Activated naive CD8-positive, alpha-beta T cell treated with anti-CD3 and anti-CD28 coated beads, Interleukin-2, amount 50 U/mL, for 24 hours (primary cell): Measurements from ENCODE around the gene SMIM9.

Experiments used
- ATAC-seq: fragments of 150-1000 bp; cut with Tn5 transposase; one replicate; pipeline ENCODE4 v1.10.0; 2021
- DNase-seq: peaks from one replicate; pipeline ENCODE4 v3.0.0; 2021
- H3K27ac Mint-ChIP-seq: one replicate; pipeline ENCODE4 v1.8.0; 2021; ENCODE audit warnings: mild to moderate bottlenecking, mixed read lengths
- H3K27me3 Mint-ChIP-seq: one replicate; pipeline ENCODE4 v1.8.0; 2021; ENCODE audit warnings: mixed read lengths
- H3K36me3 Mint-ChIP-seq: one replicate; pipeline ENCODE4 v1.8.0; 2021; ENCODE audit warnings: low read depth, mixed read lengths
- H3K4me1 Mint-ChIP-seq: one replicate; pipeline ENCODE4 v1.8.0; 2021; ENCODE audit warnings: mixed read lengths
- H3K4me3 Mint-ChIP-seq: one replicate; pipeline ENCODE4 v1.8.0; 2021; ENCODE audit warnings: mild to moderate bottlenecking, moderate library complexity, mixed read lengths
- H3K9me3 Mint-ChIP-seq: one replicate; pipeline ENCODE4 v1.8.0; 2021; ENCODE audit warnings: mixed read lengths

SMIM9 gene

DNA sequence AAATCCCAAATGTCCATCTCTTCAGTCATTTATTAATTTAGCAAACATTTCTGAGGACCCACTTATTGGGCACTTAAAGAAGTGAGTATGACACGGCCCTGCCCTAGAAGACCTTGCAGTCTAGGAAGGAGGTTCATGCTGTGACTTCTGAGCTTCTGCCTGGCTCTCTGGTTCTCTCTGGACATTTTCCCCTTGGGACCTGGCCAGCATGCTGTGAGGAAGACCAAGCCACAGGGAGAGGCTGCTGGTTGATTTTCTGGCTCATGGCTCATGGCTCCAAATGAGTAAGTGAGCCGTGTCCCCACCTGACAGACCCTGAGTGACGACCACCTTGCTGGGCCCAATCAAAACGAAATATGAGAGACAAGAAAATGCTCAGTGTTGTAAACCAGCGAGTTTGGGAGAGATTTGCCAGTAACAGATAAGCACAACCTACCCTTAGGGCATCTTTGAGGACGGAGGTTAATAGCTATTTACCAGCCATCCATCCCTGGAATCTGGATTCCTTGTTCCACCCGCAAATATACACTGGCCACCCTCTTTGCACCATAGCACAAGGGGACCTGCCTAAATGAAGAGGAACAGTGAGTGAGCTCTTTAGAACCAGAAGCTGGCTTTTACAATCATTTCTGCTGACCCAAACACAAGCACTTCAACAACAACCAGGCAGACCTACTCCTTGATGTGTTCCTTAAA lies 30.1 kb downstream of the SMIM9 start:
- ATAC-seq: no peak
- Mint-ChIP-seq H3K27ac (no peak overlapping the region), H3K4me1 (peaks cover 55% of the 10 kb centered on the region), H3K36me3 (no peaks in the 10 kb centered on the region), H3K9me3 (no peaks in the 10 kb centered on the region), H3K4me3 (peak overlapping the region; percentile 78), H3K27me3 (no peaks in the 10 kb centered on the region)
- no peak for DNase-seq

DNA sequence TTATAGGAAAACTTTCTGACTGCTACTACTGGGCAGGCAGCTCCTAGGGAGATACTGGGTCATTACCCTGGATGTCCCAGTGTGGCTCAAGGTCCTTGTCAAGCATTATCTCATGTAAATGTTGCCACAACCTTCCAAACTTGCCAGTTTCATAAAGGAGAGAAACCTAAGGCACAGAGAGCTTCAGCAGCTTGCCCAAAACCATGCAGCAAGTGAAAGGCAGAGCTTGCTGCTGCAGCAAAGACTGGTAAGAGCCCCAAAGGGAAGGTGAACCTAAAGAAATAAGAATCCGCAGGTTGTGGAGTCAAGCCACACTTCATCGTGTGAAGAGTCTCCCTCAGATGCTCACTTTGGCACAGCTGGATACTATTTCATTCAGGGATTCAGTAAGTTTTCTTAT lies 31.5 kb downstream of the SMIM9 start:
- H3K4me3 Mint-ChIP-seq: peak overlapping the region; percentile 24
- H3K27ac Mint-ChIP-seq: no peak overlapping the region
- H3K4me1 Mint-ChIP-seq: peaks cover 66% of the 10 kb centered on the region
- peaks cover 2% of the 10 kb centered on the region for H3K36me3 Mint-ChIP-seq
- H3K27me3 Mint-ChIP-seq: no peaks in the 10 kb centered on the region
- no peaks in the 10 kb centered on the region for H3K9me3 Mint-ChIP-seq
- no peak for DNase-seq
- no peak for ATAC-seq

DNA sequence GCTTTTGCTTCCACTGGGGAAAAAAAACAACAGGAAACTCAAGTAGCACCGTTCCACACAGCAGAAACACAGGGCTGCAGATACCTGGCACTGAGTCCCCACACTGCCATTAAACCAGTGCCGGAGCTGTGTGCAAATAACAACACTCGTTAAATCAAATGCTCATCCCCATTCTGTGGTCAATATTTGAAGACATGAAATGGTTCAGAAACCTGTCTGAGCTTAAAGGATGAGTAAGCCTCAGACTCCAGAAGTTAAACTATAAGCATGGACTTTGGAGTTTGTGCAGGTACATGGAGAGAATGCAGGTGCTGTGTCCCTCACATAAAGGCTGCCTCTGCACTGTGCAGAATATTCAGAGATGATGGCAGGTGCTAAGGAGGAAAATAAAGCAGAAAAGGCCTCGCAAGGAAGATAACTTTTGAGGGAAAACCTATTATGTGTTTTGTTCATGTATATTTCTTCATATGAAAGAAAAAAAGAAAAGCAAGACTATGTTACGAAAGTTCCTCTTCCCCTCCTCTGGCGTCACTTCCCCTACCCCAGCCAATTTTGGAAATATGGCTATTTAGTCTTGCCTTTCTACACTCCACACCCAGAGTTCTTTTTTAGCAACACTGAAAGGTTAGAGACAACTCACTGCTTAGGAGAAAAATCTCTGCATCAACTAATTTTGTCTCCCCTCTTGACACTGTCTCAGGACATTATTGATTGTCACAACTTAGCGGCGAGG lies 33.8 kb downstream of the SMIM9 start:
- H3K4me1 Mint-ChIP-seq: peaks cover 75% of the 10 kb centered on the region
- peaks cover 2% of the 10 kb centered on the region for H3K36me3 Mint-ChIP-seq
- no peaks in the 10 kb centered on the region for H3K27me3 Mint-ChIP-seq
- ATAC-seq (no peak), DNase-seq (no peak)
- H3K9me3 Mint-ChIP-seq: no peaks in the 10 kb centered on the region
- no peak overlapping the region for H3K4me3 Mint-ChIP-seq
- peak overlapping the region; percentile 59 for H3K27ac Mint-ChIP-seq

DNA sequence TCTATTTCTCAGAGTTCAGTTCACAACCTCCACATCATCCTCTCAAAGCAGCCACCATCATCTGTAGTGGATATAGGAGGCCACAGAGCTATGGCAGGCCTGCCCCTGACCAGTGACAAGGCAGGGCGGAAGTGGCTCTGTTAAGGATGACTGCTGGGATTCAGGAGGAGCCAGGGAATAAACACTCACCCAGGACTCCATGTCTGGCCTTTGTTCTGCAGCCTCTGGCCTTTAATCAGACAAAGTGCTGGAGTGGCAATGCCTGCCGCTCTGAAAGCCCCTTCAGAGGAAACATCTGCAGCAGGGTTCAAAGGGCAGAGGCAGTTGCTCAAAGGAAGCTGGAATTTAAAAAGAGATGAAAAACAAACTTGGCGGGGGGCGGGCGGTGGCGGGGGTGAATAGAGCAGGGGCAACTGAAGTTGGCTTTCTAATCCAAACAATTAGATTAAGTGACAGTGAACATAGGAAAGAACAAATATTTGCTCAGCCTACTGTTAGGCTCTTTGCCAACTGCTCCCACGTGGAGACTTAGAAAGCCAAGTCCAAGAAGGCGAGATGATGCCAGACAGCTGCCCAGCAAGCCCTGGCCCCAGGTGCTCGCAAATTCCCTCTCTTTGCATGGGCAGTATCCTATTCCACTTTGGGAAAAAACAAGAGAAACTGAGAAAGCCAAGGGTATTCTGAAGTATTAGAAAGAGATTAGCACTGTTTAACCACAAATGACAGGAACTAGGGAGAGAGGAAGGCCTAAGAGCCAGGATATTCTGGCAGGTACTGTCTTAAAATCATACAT lies 34.7 kb downstream of the SMIM9 start:
- peak overlapping the region; percentile 87 for H3K27ac Mint-ChIP-seq
- H3K4me1 Mint-ChIP-seq: peaks cover 73% of the 10 kb centered on the region
- no peaks in the 10 kb centered on the region for H3K27me3 Mint-ChIP-seq
- peak overlapping the region; percentile 37 for H3K4me3 Mint-ChIP-seq
- no peaks in the 10 kb centered on the region for H3K9me3 Mint-ChIP-seq
- DNase-seq (no peak), ATAC-seq (no peak)
- peaks cover 2% of the 10 kb centered on the region for H3K36me3 Mint-ChIP-seq

DNA sequence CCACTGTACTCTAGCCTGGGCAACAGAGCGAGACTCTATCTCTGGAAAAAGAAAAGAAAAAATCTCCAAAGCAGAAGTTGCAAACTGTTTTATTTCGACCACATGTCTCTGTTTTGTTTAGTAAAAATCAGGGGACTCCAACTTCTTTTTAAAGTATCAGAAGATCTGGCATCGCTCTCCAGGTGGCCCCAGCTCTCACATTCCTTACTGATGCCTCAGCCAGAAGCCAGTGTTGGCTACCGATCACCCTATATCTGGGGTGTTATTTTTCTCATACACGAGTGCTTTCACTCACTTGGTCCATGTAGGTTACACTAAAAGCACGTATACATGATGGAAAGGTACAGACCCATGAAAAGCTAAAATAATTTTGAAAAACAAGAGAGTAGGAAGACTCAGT lies 37.5 kb downstream of the SMIM9 start:
- H3K27ac Mint-ChIP-seq: no peak overlapping the region
- ATAC-seq (no peak), DNase-seq (no peak)
- no peaks in the 10 kb centered on the region for H3K27me3 Mint-ChIP-seq
- H3K4me1 Mint-ChIP-seq: peaks cover 61% of the 10 kb centered on the region
- no peak overlapping the region for H3K4me3 Mint-ChIP-seq
- H3K36me3 Mint-ChIP-seq: peaks cover 2% of the 10 kb centered on the region
- H3K9me3 Mint-ChIP-seq: no peaks in the 10 kb centered on the region

DNA sequence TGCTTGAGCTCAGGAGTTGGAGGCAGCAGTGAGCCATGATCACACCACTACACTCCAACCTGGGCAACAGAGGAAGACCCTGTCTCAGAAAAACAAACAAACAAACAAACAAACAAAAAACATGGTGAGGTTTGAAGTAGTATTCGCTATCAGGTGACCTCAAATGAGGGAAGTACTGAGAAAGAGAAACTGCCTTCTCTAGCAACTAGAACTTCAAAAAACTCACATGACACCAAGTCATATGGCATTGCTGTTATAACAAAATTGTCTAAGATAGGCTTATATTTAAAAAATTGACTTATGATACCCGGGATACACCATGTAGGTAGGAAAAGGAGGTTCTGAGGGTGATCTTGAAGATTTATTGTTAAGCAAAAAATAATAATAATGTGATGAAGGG lies 39.4 kb downstream of the SMIM9 start:
- peaks cover 2% of the 10 kb centered on the region for H3K36me3 Mint-ChIP-seq
- no peak for DNase-seq
- ATAC-seq: no peak
- no peaks in the 10 kb centered on the region for H3K27me3 Mint-ChIP-seq
- peaks cover 54% of the 10 kb centered on the region for H3K4me1 Mint-ChIP-seq
- H3K27ac Mint-ChIP-seq: no peak overlapping the region
- H3K9me3 Mint-ChIP-seq: no peaks in the 10 kb centered on the region
- H3K4me3 Mint-ChIP-seq: no peak overlapping the region

DNA sequence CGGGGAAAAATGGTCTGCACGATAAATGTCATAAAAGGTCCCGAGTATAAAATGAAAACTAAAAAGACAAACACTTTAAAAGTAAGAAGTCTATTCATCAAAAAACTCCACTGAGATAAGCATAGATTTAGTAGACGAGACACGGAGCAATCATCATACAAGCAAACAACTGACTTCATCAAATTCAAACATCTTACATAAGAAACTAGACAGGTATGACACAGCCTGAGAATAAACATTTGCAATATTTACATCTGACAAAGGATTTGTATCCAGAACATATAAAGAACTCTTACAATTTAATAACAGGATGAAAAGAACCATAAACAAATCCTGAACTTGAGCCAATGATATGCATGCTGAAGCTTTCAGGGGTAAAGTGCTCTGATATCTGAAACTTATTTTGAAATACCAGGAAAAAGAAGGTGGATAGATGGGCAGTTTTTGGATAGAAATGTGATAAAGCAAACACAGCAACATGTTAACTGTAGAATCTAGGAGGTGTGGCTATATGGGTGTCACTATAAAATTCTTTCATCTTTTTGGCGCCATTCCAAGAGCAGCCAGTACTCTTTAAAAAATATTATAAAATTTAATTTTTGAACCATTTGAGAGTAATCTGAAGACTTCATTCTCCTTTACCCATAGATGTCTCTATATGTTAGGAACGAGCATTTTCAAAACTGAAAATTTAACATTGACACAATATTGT lies 41.2 kb downstream of the SMIM9 start:
- Mint-ChIP-seq H3K36me3 (peaks cover under 1% of the 10 kb centered on the region), H3K9me3 (no peaks in the 10 kb centered on the region)
- DNase-seq: no peak

DNA sequence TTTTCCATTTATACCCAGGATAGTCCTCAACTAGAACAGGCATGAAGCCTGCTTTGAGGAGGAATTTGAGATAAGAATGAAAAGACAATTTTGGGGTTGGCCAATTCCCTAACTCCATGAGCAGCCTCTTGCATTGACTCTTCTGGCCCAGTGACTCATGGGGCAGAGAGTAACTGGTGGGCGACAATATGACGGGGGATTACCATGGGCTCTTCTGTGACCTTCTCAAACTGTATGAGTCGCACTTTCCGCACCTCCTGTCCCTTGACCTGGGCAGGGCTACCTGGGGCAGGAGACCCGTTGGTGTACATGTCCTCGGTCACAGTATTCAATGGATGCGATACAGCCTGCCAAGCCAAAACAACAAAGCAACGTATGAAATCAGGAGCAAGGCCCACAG lies 42.5 kb downstream of the SMIM9 start:
- no peaks in the 10 kb centered on the region for H3K27me3 Mint-ChIP-seq
- ATAC-seq (peak; percentile 69), DNase-seq (peak; percentile 34)
- H3K9me3 Mint-ChIP-seq: no peaks in the 10 kb centered on the region
- H3K27ac Mint-ChIP-seq: no peak overlapping the region
- H3K4me3 Mint-ChIP-seq: no peak overlapping the region
- H3K36me3 Mint-ChIP-seq: peaks cover 2% of the 10 kb centered on the region
- peaks cover 28% of the 10 kb centered on the region for H3K4me1 Mint-ChIP-seq

More for the DNA sequence above, 41.2 kb downstream of the SMIM9 start:
- Mint-ChIP-seq H3K27me3 (no peaks in the 10 kb centered on the region), H3K4me1 (peaks cover 38% of the 10 kb centered on the region), H3K27ac (peak overlapping the region; percentile 42), H3K4me3 (no peak overlapping the region)
- ATAC-seq: no peak

DNA sequence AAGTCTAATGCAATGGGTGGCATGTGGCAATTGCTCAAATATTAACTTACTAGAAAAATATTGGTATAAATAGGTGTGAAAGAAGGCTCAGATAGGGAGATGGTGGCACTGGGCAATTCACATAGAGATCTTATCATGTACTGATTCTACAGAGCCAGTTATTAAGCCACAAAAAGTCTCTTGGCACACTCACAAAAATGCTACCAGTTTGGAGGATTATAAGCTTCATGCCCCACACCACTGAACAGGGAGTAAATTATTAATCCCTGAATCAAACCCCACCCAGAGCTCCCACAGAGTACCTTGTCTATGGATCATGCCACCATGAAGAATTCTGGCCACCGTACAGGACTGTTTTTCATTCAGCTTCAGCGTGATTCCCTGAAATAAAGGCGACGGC lies 43.0 kb downstream of the SMIM9 start:
- DNase-seq (no peak), ATAC-seq (no peak)
- H3K9me3 Mint-ChIP-seq: no peaks in the 10 kb centered on the region
- H3K4me1 Mint-ChIP-seq: peaks cover 24% of the 10 kb centered on the region
- no peak overlapping the region for H3K27ac Mint-ChIP-seq
- H3K4me3 Mint-ChIP-seq: no peak overlapping the region
- no peaks in the 10 kb centered on the region for H3K27me3 Mint-ChIP-seq
- peaks cover 2% of the 10 kb centered on the region for H3K36me3 Mint-ChIP-seq

DNA sequence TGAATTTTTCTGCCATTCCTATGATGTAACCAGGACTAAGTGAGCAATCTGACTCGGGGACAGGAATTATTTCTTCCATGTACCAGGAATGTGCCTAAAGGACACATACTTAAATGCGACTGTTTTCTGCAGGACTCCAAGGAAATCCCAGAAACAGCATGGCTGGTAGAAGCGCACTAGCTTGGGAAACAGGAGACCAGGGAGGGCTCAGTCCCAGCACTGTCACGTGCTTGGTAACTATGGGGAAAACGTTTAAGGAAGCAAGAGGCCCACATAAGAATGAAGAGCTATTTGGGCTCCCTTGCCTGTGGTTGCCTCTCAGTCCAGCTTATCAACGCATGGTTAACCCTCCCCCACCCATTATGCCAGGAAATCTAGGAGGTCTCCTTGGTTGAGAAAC lies 48.7 kb downstream of the SMIM9 start:
- no peaks in the 10 kb centered on the region for H3K27me3 Mint-ChIP-seq
- no peaks in the 10 kb centered on the region for H3K9me3 Mint-ChIP-seq
- peaks cover 18% of the 10 kb centered on the region for H3K4me1 Mint-ChIP-seq
- ATAC-seq (no peak), DNase-seq (no peak)
- no peak overlapping the region for H3K4me3 Mint-ChIP-seq
- peaks cover 2% of the 10 kb centered on the region for H3K36me3 Mint-ChIP-seq
- H3K27ac Mint-ChIP-seq: no peak overlapping the region

DNA sequence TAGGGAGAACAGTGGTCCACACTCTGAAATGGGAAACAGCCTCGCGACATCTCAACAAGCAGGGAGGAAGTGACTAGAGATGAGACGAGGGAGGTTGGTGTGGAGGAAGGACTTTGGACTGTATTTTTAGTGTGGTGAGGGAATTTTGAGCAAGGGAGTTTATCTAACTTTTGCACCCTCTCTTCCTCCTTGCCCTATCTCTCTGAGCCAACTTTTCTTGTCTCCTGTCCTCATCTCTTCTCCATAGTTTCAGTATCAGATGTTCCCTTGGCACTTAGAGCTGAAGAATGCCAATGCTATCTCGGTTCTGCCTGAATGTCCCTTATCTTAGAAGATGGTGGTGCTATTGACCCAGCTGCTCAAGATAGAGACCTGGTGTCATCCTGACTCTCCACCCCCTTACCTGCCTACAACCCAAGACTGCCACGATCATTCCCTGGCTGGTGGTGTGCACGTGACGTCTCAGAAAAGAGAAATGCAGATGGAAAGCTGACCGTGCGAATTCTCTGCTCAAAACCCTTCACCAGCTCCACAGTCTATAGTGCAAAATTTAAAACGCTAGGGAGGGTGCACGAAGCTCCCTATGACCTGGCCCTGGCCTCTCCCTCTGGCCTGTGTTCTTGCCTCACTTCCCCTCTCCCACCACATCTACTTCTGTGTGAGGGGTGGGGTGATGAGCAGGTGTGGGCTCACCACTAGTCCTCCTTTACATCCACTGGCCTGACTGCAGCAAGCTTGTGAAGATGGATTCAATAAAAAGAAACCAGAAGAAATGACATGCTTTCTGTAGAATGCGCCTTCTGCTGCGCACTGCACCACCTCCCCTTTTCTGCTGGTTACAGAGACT lies 50.1 kb downstream of the SMIM9 start:
- no peak for ATAC-seq
- H3K27ac Mint-ChIP-seq: peak overlapping the region; percentile 22
- no peaks in the 10 kb centered on the region for H3K9me3 Mint-ChIP-seq
- peaks cover 18% of the 10 kb centered on the region for H3K4me1 Mint-ChIP-seq
- peak overlapping the region; percentile 6 for H3K4me3 Mint-ChIP-seq
- no peaks in the 10 kb centered on the region for H3K27me3 Mint-ChIP-seq
- peaks cover 2% of the 10 kb centered on the region for H3K36me3 Mint-ChIP-seq
- DNase-seq: no peak

DNA sequence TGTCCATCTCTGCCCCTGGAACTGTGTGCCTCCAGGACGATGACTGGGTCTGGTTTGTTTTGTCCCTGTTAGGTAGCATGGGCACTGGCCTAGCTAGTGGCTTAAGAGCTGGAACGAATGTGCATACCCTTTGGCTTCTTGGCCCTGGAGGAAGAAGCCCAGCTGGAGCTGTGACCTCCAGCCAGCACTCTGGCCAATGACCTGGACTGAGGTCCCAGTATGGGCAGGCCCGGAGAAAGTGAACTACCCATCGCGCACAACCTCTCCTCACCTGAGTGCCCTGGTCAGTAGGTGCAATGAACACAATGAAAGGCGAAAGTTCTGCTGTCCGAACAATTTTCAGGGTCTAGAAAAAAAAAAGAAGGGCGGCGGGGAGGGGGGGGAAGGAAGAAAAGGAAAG lies 53.5 kb downstream of the SMIM9 start:
- Mint-ChIP-seq H3K36me3 (peaks cover 21% of the 10 kb centered on the region), H3K27me3 (no peaks in the 10 kb centered on the region), H3K27ac (no peak overlapping the region), H3K4me3 (no peak overlapping the region), H3K9me3 (no peaks in the 10 kb centered on the region), H3K4me1 (peaks cover 22% of the 10 kb centered on the region)
- DNase-seq (no peak), ATAC-seq (no peak)

DNA sequence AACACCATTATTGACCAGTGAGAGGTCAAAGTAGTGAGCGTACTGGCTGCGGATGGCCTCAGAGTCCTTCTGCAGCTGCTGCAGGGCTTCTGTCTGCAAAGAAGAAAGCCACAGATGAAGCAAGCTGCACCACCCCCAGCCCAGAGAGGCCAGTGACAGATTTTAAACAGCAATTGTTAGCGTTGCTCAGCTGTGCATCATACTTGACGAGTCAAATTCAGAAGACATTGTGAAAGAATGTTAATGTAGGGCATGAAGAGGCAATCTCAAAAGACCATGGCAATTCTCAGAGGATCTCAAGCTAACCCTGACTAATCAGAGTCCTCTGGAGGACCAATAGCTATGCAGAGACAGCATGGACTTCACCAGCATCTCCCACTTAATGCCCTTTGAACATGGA lies 55.2 kb downstream of the SMIM9 start:
- Mint-ChIP-seq H3K27ac (no peak overlapping the region), H3K36me3 (peaks cover 28% of the 10 kb centered on the region), H3K27me3 (no peaks in the 10 kb centered on the region), H3K4me3 (no peak overlapping the region), H3K9me3 (no peaks in the 10 kb centered on the region), H3K4me1 (peaks cover 30% of the 10 kb centered on the region)
- DNase-seq (no peak), ATAC-seq (no peak)

DNA sequence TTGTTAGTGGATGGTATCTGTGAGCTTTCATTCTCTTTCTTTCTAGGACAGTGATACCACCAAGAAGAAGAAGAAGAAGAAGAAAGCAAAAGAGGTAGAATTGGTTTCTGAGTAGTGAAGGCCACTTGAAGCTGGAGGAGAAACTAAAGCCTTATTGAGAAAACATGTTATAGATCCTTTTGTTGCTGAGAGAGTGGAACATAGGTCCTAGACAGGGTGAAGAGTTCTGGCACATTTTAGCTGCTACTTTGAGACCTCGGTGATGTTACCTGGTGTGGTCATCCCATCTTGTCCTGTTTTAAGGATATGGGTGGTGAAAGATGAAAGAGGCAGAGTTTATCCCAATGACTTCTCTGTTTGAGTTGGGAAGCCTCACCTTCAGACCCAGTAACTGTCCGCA lies 57.7 kb downstream of the SMIM9 start:
- no peak overlapping the region for H3K4me3 Mint-ChIP-seq
- H3K27me3 Mint-ChIP-seq: no peaks in the 10 kb centered on the region
- no peak for DNase-seq
- ATAC-seq: no peak
- peaks cover 21% of the 10 kb centered on the region for H3K4me1 Mint-ChIP-seq
- no peaks in the 10 kb centered on the region for H3K9me3 Mint-ChIP-seq
- H3K36me3 Mint-ChIP-seq: peaks cover 36% of the 10 kb centered on the region
- peak overlapping the region; percentile 22 for H3K27ac Mint-ChIP-seq
